OCI-LY3 (cell line): Measurements from ENCODE around the gene UNC93A.
"Not testable (repeated sequence)": the region's sequence is repeated elsewhere in the genome, so short reads cannot be mapped to it uniquely, and the experiment has no call there.

Source experiments
- H2AFZ ChIP-seq: fragments of 200-600, 300-600 bp; shearing (Covaris generic); 2 replicates; pipeline ENCODE4 v1.6.0; 2014; ENCODE audit warnings: antibody characterized with exemption, low read depth, low read length
- H3K27ac ChIP-seq: fragments of 200-600, 300-600 bp; sonication (generic); 2 replicates; pipeline ENCODE4 v1.5.1; 2014; ENCODE audit warnings: mild to moderate bottlenecking, low read length, moderate library complexity, mixed read lengths
- H3K27me3 ChIP-seq: fragments of 200-600, 300-600 bp; sonication (generic); 2 replicates; pipeline ENCODE4 v1.6.1; 2014; ENCODE audit warnings: low read depth, low read length, mixed read lengths
- H3K36me3 ChIP-seq: fragments of 200-600, 300-600 bp; sonication (generic); replicated peaks from 2 replicates; pipeline ENCODE3; 2014; ENCODE audit warnings: low read depth, low read length, mixed read lengths
- H3K4me1 ChIP-seq: fragments of 300-600, 200-600 bp; sonication (generic); 2 replicates; pipeline ENCODE4 v1.6.1; 2014; ENCODE audit warnings: low read length, mixed read lengths
- H3K4me2 ChIP-seq: fragments of 200-600, 300-600 bp; sonication (generic); 2 replicates; pipeline ENCODE4 v1.6.1; 2014; ENCODE audit warnings: low read length, mixed read lengths
- H3K4me3 ChIP-seq: fragments of 300-600, 200-600 bp; sonication (generic); 2 replicates; pipeline ENCODE4 v1.5.1; 2014; ENCODE audit warnings: antibody characterized with exemption, mild to moderate bottlenecking, low read length, moderate library complexity
- H3K79me2 ChIP-seq: fragments of 300-600, 200-600 bp; shearing (Covaris generic); 2 replicates; pipeline ENCODE4 v1.6.1; 2014; ENCODE audit warnings: mild to moderate bottlenecking, low read length, mixed read lengths
- H3K9ac ChIP-seq: fragments of 300-600, 200-600 bp; shearing (Covaris generic); 2 replicates; pipeline ENCODE4 v1.6.0; 2014; ENCODE audit warnings: mild to moderate bottlenecking, low read length, moderate library complexity
- H3K9me3 ChIP-seq: fragments of 200-600, 300-600 bp; shearing (Covaris generic); 2 replicates; pipeline ENCODE4 v1.6.1; 2014; ENCODE audit warnings: low read length, mixed read lengths; ENCODE audit not compliant: insufficient read depth
- H4K20me1 ChIP-seq: fragments of 200-600, 300-600 bp; sonication (generic); 2 replicates; pipeline ENCODE4 v1.6.1; 2016; ENCODE audit warnings: low read length, mixed read lengths; ENCODE audit not compliant: insufficient read depth
- EZH2phosphoT487 ChIP-seq: fragments of 200-600 bp; shearing (Covaris generic); IDR thresholded peaks from 2 replicates; pipeline ENCODE4 v1.6.1; 2018; ENCODE audit warnings: antibody characterized with exemption, mixed run types, low read depth
- TF ChIP-seq, protein P1 (sequence below): fragments of 200-600, 300-600 bp; sonication (generic); IDR thresholded peaks from 2 replicates; pipeline ENCODE4 v1.5.1; 2014; ENCODE audit warnings: antibody characterized with exemption, low read length, low read depth

UNC93A gene

GRCh38 chr6:167279766-167280446, 11.2 kb upstream of the UNC93A start:
- H2AFZ ChIP-seq: no peak overlapping the region
- no peaks in the 10 kb centered on the region for H3K36me3 ChIP-seq
- H3K27ac ChIP-seq: no peak overlapping the region
- H3K27me3 ChIP-seq: no peaks in the 10 kb centered on the region
- H3K4me3 ChIP-seq: no peak overlapping the region
- no peaks in the 10 kb centered on the region for H3K4me1 ChIP-seq
- H3K79me2 ChIP-seq: no peaks in the 10 kb centered on the region
- no peak overlapping the region for H3K4me2 ChIP-seq
- H3K9ac ChIP-seq: no peak overlapping the region
- no peaks in the 10 kb centered on the region for H3K9me3 ChIP-seq
- H4K20me1 ChIP-seq: no peaks in the 10 kb centered on the region
- TF ChIP-seq, protein P1, sequence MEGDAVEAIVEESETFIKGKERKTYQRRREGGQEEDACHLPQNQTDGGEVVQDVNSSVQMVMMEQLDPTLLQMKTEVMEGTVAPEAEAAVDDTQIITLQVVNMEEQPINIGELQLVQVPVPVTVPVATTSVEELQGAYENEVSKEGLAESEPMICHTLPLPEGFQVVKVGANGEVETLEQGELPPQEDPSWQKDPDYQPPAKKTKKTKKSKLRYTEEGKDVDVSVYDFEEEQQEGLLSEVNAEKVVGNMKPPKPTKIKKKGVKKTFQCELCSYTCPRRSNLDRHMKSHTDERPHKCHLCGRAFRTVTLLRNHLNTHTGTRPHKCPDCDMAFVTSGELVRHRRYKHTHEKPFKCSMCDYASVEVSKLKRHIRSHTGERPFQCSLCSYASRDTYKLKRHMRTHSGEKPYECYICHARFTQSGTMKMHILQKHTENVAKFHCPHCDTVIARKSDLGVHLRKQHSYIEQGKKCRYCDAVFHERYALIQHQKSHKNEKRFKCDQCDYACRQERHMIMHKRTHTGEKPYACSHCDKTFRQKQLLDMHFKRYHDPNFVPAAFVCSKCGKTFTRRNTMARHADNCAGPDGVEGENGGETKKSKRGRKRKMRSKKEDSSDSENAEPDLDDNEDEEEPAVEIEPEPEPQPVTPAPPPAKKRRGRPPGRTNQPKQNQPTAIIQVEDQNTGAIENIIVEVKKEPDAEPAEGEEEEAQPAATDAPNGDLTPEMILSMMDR: no peak
- TF ChIP-seq EZH2phosphoT487: no peak

GRCh38 chr6:167280466-167280865, 10.6 kb upstream of the UNC93A start:
- H3K9ac ChIP-seq, H3K27ac ChIP-seq: not testable (repeated sequence)

GRCh38 chr6:167282165-167282564, 8.9 kb upstream of the UNC93A start:
- Histone ChIP-seq H4K20me1 (no peaks in the 10 kb centered on the region), H3K79me2 (no peaks in the 10 kb centered on the region), H2AFZ (no peak overlapping the region), H3K4me3 (no peak overlapping the region), H3K27ac (no peak overlapping the region), H3K9me3 (no peaks in the 10 kb centered on the region), H3K4me2 (no peak overlapping the region), H3K36me3 (no peaks in the 10 kb centered on the region), H3K27me3 (no peaks in the 10 kb centered on the region), H3K9ac (no peak overlapping the region), H3K4me1 (no peaks in the 10 kb centered on the region)
- TF ChIP-seq, protein P1: no peak
- no peak for TF ChIP-seq EZH2phosphoT487

More at GRCh38 chr6:167280466-167280865, 10.6 kb upstream of the UNC93A start:
- H3K36me3 ChIP-seq, H3K4me3 ChIP-seq, H4K20me1 ChIP-seq, H3K4me2 ChIP-seq, H3K4me1 ChIP-seq, H2AFZ ChIP-seq, H3K27me3 ChIP-seq, H3K79me2 ChIP-seq, H3K9me3 ChIP-seq: not testable (repeated sequence)

DNA sequence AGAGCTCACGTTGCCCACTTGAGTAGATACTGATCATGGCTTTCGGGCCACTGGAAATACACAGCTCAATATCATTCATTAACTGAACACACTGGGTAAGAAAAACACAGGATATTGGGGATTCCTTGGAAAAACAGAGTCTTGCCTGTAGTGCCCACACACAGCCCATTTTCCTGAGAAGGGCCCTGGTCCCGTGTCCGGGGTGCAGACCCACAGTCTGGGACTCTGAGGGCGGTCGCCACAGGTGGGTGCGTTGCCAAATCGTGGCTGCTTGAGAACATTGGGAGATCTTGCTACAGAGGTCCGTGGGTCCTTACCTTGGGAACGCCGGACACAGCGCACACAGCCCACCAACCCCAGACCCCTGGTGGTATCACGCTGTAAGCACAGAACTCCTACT, 6.5 kb upstream of the UNC93A start:
- not testable (repeated sequence) for H3K9me3 ChIP-seq, H4K20me1 ChIP-seq, H3K4me2 ChIP-seq, H3K27ac ChIP-seq, H3K79me2 ChIP-seq, H3K9ac ChIP-seq, H3K4me1 ChIP-seq, H3K27me3 ChIP-seq, H3K4me3 ChIP-seq, H3K36me3 ChIP-seq, H2AFZ ChIP-seq

- Histone ChIP-seq H3K36me3 (no peaks in the 10 kb centered on the region), H3K27me3 (no peaks in the 10 kb centered on the region), H3K9ac (no peak overlapping the region), H3K27ac (no peak overlapping the region), H3K9me3 (no peaks in the 10 kb centered on the region), H3K4me2 (no peak overlapping the region), H3K79me2 (no peaks in the 10 kb centered on the region), H2AFZ (no peak overlapping the region), H3K4me3 (no peak overlapping the region), H3K4me1 (no peaks in the 10 kb centered on the region), H4K20me1 (no peaks in the 10 kb centered on the region)
- TF ChIP-seq, protein P1: no peak
- no peak for TF ChIP-seq EZH2phosphoT487
These were observed 5.9 kb upstream of the UNC93A start for GRCh38 chr6:167285077-167285770.
